Neuron (in vitro differentiated cells): ENCODE measurements around the gene C19orf85.

Experiments used
- H2AFZ ChIP-seq: one replicate; pipeline ENCODE4 v1.6.1; 2013; ENCODE audit warnings: low read depth, mild to moderate bottlenecking, inconsistent platforms, low read length, moderate library complexity
- H3K27me3 ChIP-seq: one replicate; pipeline ENCODE4 v1.6.1; 2013; ENCODE audit warnings: low read length; ENCODE audit not compliant: insufficient read depth
- H3K36me3 ChIP-seq: one replicate; pipeline ENCODE4 v1.6.1; 2013; ENCODE audit warnings: low read length; ENCODE audit not compliant: insufficient read depth
- H3K4me1 ChIP-seq: one replicate; pipeline ENCODE4 v1.6.1; 2013; ENCODE audit warnings: low read length; ENCODE audit not compliant: insufficient read depth
- H3K4me3 ChIP-seq: 2 replicates; pipeline ENCODE4 v1.5.1; 2013; ENCODE audit warnings: mild to moderate bottlenecking, low read length, moderate library complexity
- H3K9me3 ChIP-seq: one replicate; pipeline ENCODE4 v1.6.1; 2013; ENCODE audit warnings: low read length

The C19orf85 gene

GRCh38 chr19:55478364-55478763 lies 13.8 kb upstream of the C19orf85 start:
- H3K9me3 ChIP-seq = no peaks in the 10 kb centered on the region
- H3K27me3 ChIP-seq = no peaks in the 10 kb centered on the region
- H3K4me3 ChIP-seq = no peak overlapping the region
- no peak overlapping the region for H2AFZ ChIP-seq
- H3K36me3 ChIP-seq = peaks cover 3% of the 10 kb centered on the region
- H3K4me1 ChIP-seq = peaks cover 19% of the 10 kb centered on the region

DNA sequence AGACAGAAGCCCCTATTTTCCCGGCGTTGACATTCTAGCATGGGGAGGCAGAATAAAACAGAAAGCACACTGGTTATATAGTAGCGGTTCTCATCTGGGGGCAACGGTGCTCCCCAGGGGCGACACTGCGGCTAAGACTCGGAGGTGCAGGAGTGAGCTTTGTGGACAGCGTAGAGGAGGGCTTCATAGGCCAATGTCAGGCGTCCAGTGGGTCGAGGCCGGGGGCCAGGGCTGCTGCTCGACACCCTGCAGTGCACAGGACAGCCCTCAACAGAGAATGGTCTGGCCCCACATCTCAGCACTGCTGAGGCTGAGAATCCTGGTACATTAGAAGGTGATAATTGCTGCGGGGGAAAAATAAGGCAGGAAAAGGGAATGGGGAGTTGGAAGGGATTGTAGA lies 13.4 kb upstream of the C19orf85 start:
- peaks cover 23% of the 10 kb centered on the region for H3K4me1 ChIP-seq
- no peaks in the 10 kb centered on the region for H3K9me3 ChIP-seq
- H3K4me3 ChIP-seq = peak overlapping the region; percentile 64
- H3K36me3 ChIP-seq = peaks cover 3% of the 10 kb centered on the region
- H3K27me3 ChIP-seq = no peaks in the 10 kb centered on the region
- no peak overlapping the region for H2AFZ ChIP-seq

DNA sequence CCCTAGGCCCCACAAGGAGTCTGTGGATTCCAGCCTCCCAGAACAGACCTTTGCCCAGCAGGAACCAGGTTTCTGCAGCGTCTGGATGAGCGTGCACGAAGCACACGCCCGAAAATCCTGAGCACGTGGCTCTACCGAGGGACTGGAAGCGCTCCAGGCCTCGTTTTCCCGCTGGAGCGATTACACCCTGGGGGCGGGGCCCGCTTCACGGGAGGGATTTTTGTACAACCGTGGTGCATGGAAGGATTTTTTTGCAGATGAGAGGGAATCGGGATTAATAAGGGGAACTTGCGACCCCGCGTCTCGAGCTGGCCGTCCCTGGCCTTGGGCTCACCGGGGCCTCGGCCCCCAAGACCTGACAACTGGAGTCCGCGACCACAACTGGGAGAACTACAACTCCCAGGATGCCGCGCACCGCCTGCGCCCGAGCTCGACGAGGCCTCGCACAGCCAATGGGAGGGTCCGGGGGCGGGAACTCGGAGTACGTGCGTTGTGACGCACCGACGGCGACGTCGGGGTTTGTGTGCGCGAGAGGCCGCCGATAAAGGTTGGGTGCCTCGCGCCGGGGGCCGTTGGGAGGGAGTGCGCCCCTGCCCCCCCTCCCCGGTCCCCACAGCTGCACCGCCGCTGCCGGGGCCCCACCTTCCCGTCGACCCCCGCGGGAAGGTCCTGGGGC lies 11.7 kb upstream of the C19orf85 start, which contains the start of gene ZNF628:
Gene ZNF628, plus strand, starts transcription at position 518 of the 676 bp plus-strand sequence. CDS start 3,294 bp downstream, outside the sequence.
- Histone ChIP-seq H3K36me3 (no peaks in the 10 kb centered on the region), H3K9me3 (no peaks in the 10 kb centered on the region), H2AFZ (peak within 1 kb of the TSS; percentile 31), H3K27me3 (no peaks in the 10 kb centered on the region), H3K4me1 (peaks cover 23% of the 10 kb centered on the region), H3K4me3 (peak within 1 kb of the TSS; percentile 64)

DNA sequence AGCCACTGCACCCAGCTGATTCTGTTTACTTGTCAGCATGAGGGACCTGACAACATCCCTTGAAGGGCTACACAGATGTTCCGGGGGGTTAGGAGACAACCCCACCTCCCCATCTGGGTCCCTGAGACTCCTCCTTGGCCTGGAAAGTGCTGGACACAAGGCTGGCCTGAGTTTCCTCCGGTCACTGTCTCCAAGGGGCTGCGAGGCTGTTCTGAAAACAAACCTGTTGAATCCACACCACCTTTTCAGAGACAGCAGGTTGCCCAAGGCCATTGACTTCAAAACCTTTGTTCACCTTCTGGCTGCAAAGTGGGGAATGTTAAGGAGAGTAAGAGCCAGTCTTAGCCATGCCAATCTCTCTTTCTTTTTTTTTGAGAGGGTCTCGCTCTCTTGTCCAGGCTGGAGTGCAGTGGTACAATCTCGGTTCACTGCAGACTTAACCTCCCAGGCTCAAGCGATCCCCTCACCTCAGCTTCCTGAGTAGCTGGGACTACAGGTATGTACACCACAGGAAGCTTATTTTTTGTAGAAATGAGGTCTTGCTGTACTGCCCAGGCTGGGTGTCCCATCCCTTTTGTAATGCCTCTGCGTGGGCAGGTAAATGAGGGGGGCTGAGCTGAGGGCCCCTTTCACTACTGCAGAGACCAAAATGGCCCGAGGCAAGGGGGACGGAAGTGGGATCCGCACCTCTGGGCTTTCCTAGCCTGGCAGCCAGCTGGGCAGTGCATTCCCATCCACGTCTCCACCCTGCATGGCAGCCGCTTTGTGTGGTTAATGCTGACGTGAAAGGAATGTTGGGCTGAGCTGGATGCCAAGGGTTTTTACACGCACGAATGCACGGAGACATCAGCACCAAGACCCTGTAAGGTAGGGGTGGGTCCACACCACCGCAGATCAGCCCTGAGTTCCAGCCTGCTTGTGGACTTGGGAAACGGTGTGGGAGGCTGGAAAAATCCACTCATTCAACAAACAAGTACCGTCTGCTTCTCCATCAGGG lies 10.0 kb upstream of the C19orf85 start:
- Histone ChIP-seq H3K4me3 (no peak overlapping the region), H3K4me1 (peaks cover 23% of the 10 kb centered on the region), H2AFZ (no peak overlapping the region)

DNA sequence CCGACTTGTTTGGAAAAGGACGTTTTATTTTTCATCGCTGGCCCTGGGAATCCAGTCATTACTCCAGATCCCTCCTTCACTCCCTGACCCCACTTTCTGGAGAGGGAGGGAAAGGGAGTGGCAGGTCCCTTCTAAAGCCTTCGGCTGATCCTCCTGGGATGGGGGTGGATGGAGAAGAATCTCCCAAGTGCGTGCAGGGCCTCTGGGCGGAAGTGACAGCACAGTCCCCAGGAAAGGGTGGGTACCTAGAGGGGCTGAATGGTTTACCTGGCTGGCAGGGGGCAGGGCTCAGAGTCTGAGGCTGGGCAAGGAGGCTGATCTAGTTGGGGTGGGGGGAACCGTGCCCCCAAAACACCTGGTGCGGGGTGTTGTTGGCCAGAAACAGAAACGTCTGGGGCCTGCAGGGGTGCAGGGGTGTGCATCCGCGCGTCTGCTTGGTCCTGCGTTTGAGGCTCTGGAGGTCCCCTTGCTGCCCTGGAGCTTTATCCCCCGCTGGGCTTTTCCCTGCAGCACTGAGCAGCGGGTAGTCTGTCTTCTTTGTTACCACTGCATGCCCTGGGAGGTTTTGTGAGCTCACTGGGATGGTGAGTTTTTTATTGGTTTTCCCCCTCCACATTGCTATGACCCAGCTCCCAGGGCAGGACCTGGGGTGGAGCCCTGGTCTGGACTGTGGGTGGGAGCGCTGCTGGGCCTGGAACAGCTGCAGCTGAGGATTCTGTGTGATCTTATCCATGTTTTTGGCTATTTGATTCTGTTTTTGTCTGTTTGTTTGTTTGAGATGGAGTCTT lies 8.9 kb upstream of the C19orf85 start:
- H3K4me1 ChIP-seq = peaks cover 22% of the 10 kb centered on the region
- no peaks in the 10 kb centered on the region for H3K9me3 ChIP-seq
- H3K27me3 ChIP-seq = no peaks in the 10 kb centered on the region
- no peak overlapping the region for H3K4me3 ChIP-seq
- H3K36me3 ChIP-seq = no peaks in the 10 kb centered on the region
- H2AFZ ChIP-seq = no peak overlapping the region

More for the DNA sequence above, 10.0 kb upstream of the C19orf85 start:
- H3K27me3 ChIP-seq = no peaks in the 10 kb centered on the region
- H3K36me3 ChIP-seq = no peaks in the 10 kb centered on the region
- no peaks in the 10 kb centered on the region for H3K9me3 ChIP-seq

DNA sequence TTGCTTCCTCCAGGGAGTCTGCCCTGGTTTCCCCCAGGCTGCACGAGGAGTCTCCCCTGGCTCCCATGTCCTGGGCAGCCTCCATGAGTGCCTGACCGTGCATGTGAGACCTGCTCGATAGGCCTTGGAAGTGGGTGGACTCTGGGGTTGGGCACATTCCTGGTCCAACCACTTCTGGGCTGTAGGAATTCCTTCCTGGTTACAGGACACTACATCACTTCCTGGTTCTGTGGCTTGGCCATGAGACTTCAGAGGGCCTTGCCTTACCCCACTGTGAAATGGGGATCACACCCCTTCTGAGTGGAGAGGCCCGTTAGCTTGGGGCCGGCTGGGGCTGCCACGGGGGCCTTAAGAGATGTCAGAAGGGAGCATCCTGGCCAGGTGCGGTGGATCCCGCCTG lies 7.9 kb upstream of the C19orf85 start:
- Histone ChIP-seq H3K9me3 (no peaks in the 10 kb centered on the region), H3K27me3 (no peaks in the 10 kb centered on the region), H3K36me3 (no peaks in the 10 kb centered on the region), H2AFZ (no peak overlapping the region), H3K4me3 (no peak overlapping the region), H3K4me1 (peaks cover 14% of the 10 kb centered on the region)

GRCh38 chr19:55471266-55471665 lies 6.7 kb upstream of the C19orf85 start:
- H3K9me3 ChIP-seq = no peaks in the 10 kb centered on the region
- peaks cover 12% of the 10 kb centered on the region for H3K4me1 ChIP-seq
- H3K27me3 ChIP-seq = no peaks in the 10 kb centered on the region
- H3K36me3 ChIP-seq = no peaks in the 10 kb centered on the region
- no peak overlapping the region for H2AFZ ChIP-seq
- H3K4me3 ChIP-seq = no peak overlapping the region

DNA sequence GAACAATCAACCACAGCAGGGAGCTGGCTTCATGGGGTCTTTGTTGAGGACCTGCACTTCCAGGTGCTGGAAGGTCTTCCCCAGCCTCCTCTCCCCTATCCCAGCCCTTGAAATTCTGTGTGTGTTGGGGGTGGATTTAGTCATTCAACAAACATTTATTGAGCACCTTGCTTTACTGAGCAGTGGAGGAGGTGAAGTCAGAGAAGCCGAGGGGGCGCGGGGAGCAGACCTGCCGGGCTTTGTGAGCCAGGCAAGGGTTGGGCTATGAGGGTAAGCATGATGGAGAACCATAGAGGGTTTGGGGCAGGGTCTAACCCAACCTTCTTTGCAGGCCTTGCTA lies 3.5 kb upstream of the C19orf85 start:
- Histone ChIP-seq H3K4me1 (peaks cover under 1% of the 10 kb centered on the region), H3K4me3 (no peak overlapping the region), H3K27me3 (peaks cover 19% of the 10 kb centered on the region), H3K9me3 (no peaks in the 10 kb centered on the region), H3K36me3 (no peaks in the 10 kb centered on the region), H2AFZ (no peak overlapping the region)

GRCh38 chr19:55467236-55468053 lies 2.9 kb upstream of the C19orf85 start:
- Histone ChIP-seq H3K27me3 (peaks cover 19% of the 10 kb centered on the region), H3K9me3 (no peaks in the 10 kb centered on the region), H3K36me3 (no peaks in the 10 kb centered on the region), H3K4me1 (no peaks in the 10 kb centered on the region), H2AFZ (no peak overlapping the region), H3K4me3 (no peak overlapping the region)

- H3K4me3 ChIP-seq = no peak overlapping the region
- peaks cover 19% of the 10 kb centered on the region for H3K27me3 ChIP-seq
- H3K36me3 ChIP-seq = no peaks in the 10 kb centered on the region
- H3K4me1 ChIP-seq = peaks cover 5% of the 10 kb centered on the region
- no peak overlapping the region for H2AFZ ChIP-seq
- H3K9me3 ChIP-seq = no peaks in the 10 kb centered on the region
These were observed 1.7 kb upstream of the C19orf85 start for GRCh38 chr19:55466241-55466614.

GRCh38 chr19:55465460-55466240 lies 1.1 kb upstream of the C19orf85 start:
- no peaks in the 10 kb centered on the region for H3K9me3 ChIP-seq
- H3K36me3 ChIP-seq = no peaks in the 10 kb centered on the region
- no peak overlapping the region for H2AFZ ChIP-seq
- peaks cover 19% of the 10 kb centered on the region for H3K27me3 ChIP-seq
- no peak overlapping the region for H3K4me3 ChIP-seq
- H3K4me1 ChIP-seq = peaks cover 7% of the 10 kb centered on the region
